HG02798 (cell line): Measurements from ENCODE around the gene PHF5A.

Source experiments
- ATAC-seq: cut with Tn5 transposase; IDR thresholded peaks from one replicate; pipeline ENCODE4 v1.9.1; 2021; ENCODE audit warnings: mild to moderate bottlenecking; ENCODE audit not compliant: unreplicated experiment, poor library complexity

Gene PHF5A, protein sequence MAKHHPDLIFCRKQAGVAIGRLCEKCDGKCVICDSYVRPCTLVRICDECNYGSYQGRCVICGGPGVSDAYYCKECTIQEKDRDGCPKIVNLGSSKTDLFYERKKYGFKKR

GRCh38 chr22:41468381-41469217, at the start of gene PHF5A, which contains the start of gene ACO2:
Gene PHF5A, minus strand, starts transcription at chr22:41468692. Its CDS starts 39 bp downstream, at chr22:41468653.
Gene ACO2, plus strand, starts transcription at chr22:41469117. Its CDS starts 30 bp downstream, at chr22:41469147.
- peak; percentile 91 for ATAC-seq

DNA sequence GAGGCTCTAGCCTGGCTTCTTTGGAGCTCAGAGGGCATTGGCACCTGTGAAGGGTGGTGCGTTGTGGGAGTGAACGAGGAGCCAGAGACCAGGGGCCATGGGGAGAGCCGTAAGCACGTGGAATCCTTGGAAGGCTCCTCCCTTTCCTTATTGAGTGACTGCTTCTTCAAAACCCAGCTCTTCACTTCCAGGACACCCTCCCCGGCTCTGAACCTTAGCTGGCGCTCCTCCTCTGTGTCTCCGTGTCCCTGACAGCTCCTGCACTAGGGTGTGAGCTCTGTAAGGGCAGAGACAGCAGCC, 49.5 kb upstream of the PHF5A start:
- ATAC-seq: no peak

DNA sequence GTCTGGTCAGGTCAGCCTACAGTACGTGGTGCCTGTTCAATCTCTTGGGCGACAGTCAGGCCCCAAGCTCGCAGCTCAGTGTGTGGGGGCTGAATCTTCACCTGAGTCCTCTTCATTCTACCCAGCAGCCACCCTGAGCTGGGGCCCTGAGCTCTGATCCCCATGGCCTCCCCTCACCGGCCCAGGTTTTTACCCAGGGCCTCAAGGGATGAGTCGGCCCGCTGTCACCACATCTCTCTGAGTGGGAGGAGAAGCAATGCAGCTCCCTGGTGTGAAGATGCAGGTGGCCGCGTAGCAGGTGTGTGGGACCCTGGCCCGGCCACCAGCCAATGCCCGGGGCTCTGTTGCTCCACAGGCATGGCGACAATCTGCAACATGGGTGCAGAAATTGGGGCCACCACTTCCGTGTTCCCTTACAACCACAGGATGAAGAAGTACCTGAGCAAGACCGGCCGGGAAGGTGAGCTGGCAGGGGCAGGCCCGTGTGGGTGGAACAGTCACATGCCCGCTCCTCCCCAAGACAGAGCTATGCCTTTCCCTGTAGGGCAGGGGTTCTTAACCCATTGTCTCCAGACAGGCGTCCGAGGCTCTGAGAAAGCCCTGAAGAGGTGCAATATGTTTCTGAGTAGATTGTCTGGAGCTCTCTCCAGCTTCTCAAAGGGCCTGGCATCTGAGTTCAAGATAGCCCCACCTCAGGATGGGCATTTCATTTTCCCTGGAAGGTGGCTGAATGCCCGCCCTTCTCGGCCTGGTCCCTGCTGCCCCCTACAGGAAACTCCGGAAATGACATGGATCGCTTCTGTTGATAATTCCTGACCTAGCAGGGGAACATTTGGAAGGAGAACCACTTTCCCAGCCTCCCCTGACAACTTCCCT, 48.9 kb upstream of the PHF5A start:
- no peak for ATAC-seq

DNA sequence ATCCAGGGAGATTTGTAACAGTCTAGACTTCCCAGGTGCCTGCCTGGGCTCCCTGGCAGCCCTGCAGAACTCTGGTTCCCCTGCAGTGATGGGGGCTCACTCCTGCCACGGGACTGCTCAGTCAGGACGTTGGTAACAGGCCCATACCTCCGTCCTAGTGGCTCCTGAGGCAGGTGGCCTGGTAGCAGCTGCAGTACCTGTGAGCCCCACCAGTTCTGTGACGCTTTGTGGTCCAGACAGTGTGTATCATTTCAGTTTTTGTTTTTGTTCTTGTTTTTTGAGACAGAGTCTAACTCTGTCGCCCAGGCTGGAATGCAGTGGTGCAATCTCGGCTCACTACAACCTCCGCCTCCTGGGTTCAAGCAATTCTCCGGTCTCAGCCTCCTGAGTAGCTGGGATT, 48.0 kb upstream of the PHF5A start:
- ATAC-seq: no peak

GRCh38 chr22:41513391-41513790, 44.9 kb upstream of the PHF5A start:
- ATAC-seq: no peak

DNA sequence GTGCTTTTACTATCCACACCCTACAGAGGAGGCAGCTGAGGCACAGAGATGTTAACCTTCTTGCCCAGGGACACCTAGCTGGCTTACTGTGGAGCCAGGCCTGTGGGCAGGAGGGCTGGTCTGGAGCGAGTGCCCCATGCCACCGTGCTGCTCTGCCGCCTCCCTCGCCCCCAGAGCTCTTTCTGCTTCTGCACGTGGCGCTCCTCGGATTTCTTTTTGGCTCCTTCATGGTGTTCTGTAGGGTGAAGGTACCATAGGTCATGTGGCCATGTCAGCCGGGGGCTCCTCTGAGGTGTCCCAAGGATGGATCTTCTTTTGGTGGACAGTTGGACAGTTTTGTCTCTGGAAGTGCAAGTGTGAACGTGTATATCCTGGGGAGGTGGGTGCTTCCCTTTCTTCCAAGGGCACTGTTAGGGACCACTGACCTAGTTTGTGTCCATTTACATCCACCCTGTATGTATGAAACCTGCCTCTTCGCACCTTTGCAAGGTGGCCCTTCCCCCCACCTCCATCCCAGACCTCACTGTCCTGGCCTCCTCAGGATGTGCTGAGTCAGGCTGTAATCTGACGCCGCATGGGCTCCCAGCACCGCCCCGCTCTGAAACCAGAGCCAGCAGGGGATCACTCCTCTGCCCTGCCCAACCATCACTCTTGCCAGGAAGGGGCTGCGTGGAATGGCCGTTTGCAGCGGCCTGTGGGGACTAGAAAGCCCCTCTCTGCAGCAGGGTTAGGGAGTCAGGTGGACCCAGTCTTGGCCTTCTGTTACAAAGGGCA, 44.1 kb upstream of the PHF5A start:
- ATAC-seq: no peak

DNA sequence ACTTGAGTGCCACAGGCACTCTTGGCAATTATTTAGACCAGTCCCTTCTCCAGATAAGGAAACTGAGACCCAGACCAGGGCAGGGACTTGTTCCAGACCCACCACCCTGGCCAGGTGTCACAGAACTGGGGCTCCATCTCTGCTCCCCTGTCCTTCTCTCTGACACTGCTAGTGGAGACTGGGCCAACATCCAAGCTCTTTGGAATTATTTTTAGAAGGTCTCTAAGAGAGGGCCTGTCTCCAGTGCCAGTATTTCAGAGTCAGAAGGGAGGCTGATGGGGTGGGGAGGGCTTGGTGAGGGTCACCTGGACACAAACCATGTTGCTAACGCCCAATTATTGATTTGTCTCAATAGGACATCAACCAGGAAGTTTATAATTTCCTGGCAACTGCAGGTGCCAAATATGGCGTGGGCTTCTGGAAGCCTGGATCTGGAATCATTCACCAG, 43.1 kb upstream of the PHF5A start:
- no peak for ATAC-seq

- ATAC-seq: no peak
Measured at GRCh38 chr22:41508770-41509170, 40.3 kb upstream of the PHF5A start.

DNA sequence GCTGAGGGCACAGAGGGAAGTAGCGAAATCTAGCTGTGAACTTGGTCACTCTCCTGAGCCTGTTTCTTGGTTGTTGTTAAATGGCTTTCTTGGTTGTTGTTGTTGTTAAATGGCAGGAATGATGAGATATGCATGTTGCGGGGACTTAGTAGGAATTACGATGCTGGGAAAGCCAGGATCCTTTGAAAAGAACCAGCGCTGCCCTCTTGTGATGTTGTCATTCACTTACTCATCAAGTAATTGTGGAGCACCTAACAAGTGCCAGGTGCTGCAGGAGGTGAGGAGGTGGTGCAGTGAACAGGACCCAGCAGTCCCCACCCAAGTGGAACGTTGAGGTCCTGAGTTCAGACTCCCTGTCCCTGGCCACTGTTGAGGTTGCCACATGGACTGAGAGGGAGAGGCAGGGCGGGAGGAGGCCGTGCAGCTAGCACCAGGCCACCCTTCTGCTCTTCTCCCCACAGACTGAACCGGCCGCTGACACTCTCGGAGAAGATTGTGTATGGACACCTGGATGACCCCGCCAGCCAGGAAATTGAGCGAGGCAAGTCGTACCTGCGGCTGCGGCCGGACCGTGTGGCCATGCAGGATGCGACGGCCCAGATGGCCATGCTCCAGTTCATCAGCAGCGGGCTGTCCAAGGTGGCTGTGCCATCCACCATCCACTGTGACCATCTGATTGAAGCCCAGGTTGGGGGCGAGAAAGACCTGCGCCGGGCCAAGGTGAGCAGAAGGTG, 39.0 kb upstream of the PHF5A start:
- ATAC-seq: no peak

GRCh38 chr22:41505511-41506220, 37.2 kb upstream of the PHF5A start:
- ATAC-seq: no peak

- ATAC-seq: no peak
Measured at GRCh38 chr22:41504816-41505215, 36.3 kb upstream of the PHF5A start.

DNA sequence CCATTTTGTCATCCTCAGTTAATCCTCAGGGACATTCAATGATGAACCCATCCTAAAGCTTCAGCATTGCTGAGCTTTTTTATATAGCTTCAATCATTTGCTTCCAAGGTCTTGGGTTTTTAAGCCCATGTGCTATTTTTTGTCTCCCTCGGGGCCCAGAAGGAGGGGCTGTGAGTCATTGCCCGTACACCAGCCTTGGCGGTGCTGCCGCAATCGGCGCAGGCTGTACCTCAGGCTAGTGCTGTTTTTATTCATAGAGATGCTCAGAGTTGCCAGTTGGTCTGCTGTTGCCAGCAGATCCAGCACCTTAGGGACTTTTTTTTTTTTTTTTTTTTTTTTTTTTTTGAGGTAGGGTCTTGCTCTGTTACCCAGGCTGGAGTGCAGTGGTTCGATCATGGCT, 35.9 kb upstream of the PHF5A start:
- ATAC-seq: no peak

GRCh38 chr22:41501209-41501608, 32.7 kb upstream of the PHF5A start:
- ATAC-seq: no peak

GRCh38 chr22:41500303-41500702, 31.8 kb upstream of the PHF5A start:
- no peak for ATAC-seq

DNA sequence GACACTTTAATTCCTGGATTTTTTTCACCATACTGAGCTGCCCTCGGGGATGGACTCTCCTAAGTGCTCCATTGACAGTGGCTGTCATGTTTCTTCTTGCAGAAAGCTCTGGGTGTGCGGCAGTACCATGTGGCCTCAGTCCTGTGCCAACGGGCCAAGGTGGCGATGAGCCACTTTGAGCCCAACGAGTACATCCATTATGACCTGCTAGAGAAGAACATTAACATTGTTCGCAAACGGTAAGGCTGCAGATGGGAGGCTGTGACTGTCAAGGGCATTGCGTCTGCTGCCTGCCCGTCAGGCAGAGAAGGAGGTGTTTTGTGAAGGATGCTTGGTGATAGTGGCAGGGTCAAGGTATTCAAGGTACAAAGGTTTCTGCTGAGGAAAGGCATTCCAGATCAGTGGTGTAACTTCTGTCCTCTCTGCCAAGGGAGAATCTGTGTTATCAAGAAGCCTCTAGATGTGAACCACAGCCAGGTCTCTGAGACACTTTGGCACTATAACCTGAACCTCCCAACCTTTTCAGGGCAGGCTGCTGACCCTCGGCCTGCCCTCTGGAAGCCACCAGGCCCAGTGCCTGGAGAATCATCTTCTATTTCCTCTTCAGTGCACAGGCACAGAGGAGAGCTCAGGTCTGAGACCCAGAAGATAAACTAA, 31.3 kb upstream of the PHF5A start:
- no peak for ATAC-seq

DNA sequence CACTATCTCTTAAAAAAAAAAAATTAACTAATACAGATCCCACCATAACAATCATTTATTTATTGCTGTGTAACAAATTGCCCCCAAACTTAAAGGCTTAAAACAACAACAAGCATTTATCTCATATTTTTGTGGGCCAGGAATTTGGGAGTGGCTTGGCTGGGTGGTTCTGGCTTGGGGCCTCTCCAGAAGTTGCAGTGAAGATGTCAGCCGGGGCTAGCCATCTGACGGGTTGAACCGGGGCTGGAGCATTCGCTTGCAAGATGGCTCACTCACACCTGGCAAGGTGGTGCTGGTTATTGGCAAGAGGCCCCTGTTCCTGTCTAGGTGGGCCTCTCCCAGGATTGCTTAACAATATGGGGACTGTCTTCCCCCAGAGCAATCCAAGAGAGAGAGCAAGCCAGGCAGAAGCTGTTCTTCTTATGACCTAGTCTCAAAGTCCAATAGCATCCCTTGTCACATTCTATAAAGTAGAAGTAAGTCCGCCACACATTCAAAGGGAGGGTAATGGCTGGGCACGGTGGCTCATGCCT, 29.9 kb upstream of the PHF5A start:
- no peak for ATAC-seq

DNA sequence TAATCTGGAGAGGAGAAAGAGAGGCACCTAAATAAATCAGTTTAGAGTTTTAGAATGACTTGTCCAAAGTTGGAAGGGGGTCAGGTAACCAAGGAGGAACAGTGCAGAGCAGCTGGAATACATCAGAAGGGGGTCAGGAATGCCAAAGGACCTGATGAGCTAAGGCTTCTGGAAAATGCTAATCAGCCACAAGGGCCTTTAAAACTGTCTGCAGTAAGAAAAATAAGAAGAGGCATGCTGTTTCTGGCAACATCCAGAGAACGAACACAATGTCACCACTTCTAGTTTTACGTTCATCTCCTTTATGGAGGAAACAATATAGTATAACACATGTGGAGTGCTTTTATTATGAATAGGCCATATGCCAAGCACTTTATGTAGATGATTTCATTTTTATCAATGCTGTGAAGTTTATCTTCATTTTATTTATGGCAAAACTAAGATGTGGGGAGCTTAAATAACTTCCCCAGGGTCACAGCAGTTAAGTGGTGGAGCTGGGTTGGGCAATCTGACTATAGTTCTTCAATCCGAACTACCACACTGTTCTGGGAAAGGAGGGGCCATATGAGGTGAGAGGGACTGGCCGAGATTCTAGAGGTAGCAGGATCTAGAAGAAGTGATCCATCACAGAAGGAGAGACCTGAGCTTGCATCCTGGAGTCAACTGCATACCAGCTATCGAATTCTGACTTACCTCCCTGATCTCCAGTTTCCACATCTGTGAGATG, 23.0 kb upstream of the PHF5A start:
- no peak for ATAC-seq
